AG04450 (cell line): ENCODE data around the gene THAP2. TPM values are rescaled to one million over a fixed set of nuclear protein-coding genes. Genes with fewer than 3 reads are reported as not detected.

Experiments used
- CTCF ChIA-PET: fragments of 300-600, 350-600 bp; formaldehyde crosslinking; extraction: SDS; loops from one replicate; lab custom pipeline; 2022; ENCODE audit warnings: antibody characterized with exemption, inconsistent platforms; lab: Charles Lee
- POLR2A ChIA-PET: fragments of 350-600 bp; formaldehyde crosslinking; extraction: SDS; loops from one replicate; lab custom pipeline; 2021; ENCODE audit warnings: antibody characterized with exemption, inconsistent platforms; lab: Yijun Ruan, JAX
- DNase-seq: peaks from one replicate; pipeline ENCODE4 v3.0.0-alpha.2; 2011; ENCODE audit warnings: low read depth, low spot score
- H3K27ac ChIP-seq: one replicate; pipeline ENCODE4 v1.5.1; 2012; ENCODE audit warnings: low read depth, low read length, control low read depth
- H3K27me3 ChIP-seq: one replicate; pipeline ENCODE4 v1.6.0; 2012; ENCODE audit warnings: low read length; ENCODE audit not compliant: control insufficient read depth, insufficient read depth
- H3K4me3 ChIP-seq: 2 replicates; pipeline ENCODE4 v1.5.1; 2011; ENCODE audit warnings: mild to moderate bottlenecking, low read depth, low read length, control low read depth
- H3K9me3 ChIP-seq: 2 replicates; pipeline ENCODE4 v1.5.1; 2012; ENCODE audit warnings: low read length; ENCODE audit not compliant: control insufficient read depth, insufficient read depth
- polyA plus RNA-seq: library from polyadenylated mRNA; depleted of rRNA; stranded (reverse); fragments of >200 nt; gene quantifications from 2 replicates; pipeline ENCODE4 v1.2.3, GENCODE V29; 2011
- TF ChIP-seq, protein P1 (sequence below): IDR thresholded peaks from 2 replicates; pipeline ENCODE4 v1.5.1; 2011; ENCODE audit warnings: low read depth, low read length, control low read depth, inconsistent platforms

The THAP2 gene
- polyA plus RNA-seq, 1 experiment = 6.1 TPM

DNA sequence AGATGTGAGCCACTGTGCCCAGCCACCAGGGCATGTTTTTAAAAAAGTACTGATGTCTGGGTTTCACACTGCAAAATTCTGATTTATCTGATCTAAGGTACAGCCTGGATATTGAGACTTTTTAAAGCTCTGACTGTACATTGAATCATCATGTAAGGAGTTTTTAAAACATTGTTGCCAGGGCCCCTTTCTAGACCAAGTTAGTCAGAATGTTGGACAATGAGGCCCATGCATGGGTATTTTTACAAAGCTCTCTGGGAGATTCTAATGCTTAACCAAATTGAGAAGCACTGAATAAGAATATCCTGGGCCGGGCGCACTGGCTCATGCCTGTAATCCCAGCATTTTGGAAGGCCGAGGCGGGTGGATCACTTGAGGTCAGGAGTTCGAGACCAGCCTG is 38.5 kb downstream of the THAP2 start:
- CTCF ChIA-PET = interaction anchor here (1.9 kb wide), 1 partner anchor 44 kb away, joined by 8 read pairs; no protein-coding TSS in a partner anchor

GRCh38 chr12:71703206-71703605 is 39.1 kb downstream of the THAP2 start:
- no peak for DNase-seq
- no peak overlapping the region for H3K4me3 ChIP-seq
- no peaks in the 10 kb centered on the region for H3K9me3 ChIP-seq
- ChIA-PET POLR2A (no interaction called here), CTCF (interaction anchor here (0.7 to 1.9 kb wide), 3 partner anchors 28 to 215 kb away, joined by 4 to 8 read pairs (median 4); no protein-coding TSS in a partner anchor)
- H3K27me3 ChIP-seq = no peaks in the 10 kb centered on the region
- TF ChIP-seq, protein P1, sequence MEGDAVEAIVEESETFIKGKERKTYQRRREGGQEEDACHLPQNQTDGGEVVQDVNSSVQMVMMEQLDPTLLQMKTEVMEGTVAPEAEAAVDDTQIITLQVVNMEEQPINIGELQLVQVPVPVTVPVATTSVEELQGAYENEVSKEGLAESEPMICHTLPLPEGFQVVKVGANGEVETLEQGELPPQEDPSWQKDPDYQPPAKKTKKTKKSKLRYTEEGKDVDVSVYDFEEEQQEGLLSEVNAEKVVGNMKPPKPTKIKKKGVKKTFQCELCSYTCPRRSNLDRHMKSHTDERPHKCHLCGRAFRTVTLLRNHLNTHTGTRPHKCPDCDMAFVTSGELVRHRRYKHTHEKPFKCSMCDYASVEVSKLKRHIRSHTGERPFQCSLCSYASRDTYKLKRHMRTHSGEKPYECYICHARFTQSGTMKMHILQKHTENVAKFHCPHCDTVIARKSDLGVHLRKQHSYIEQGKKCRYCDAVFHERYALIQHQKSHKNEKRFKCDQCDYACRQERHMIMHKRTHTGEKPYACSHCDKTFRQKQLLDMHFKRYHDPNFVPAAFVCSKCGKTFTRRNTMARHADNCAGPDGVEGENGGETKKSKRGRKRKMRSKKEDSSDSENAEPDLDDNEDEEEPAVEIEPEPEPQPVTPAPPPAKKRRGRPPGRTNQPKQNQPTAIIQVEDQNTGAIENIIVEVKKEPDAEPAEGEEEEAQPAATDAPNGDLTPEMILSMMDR = no peak
- H3K27ac ChIP-seq = no peak overlapping the region

More for the DNA sequence above, 38.5 kb downstream of the THAP2 start:
- H3K27ac ChIP-seq = no peak overlapping the region
- H3K9me3 ChIP-seq = no peaks in the 10 kb centered on the region
- DNase-seq = no peak
- no peak overlapping the region for H3K4me3 ChIP-seq
- POLR2A ChIA-PET = no interaction called here
- TF ChIP-seq, protein P1 = no peak
- H3K27me3 ChIP-seq = no peaks in the 10 kb centered on the region

GRCh38 chr12:71704920-71705319 is 40.8 kb downstream of the THAP2 start:
- DNase-seq = no peak
- no peak overlapping the region for H3K4me3 ChIP-seq
- CTCF ChIA-PET = interaction anchor here (1.5 kb wide), 1 partner anchor 19 kb away, joined by 3 read pairs; the partner anchor contains the start of gene TMEM19
- TF ChIP-seq, protein P1 = no peak
- no peaks in the 10 kb centered on the region for H3K9me3 ChIP-seq
- H3K27me3 ChIP-seq = no peaks in the 10 kb centered on the region
- no peak overlapping the region for H3K27ac ChIP-seq
- POLR2A ChIA-PET = no interaction called here

DNA sequence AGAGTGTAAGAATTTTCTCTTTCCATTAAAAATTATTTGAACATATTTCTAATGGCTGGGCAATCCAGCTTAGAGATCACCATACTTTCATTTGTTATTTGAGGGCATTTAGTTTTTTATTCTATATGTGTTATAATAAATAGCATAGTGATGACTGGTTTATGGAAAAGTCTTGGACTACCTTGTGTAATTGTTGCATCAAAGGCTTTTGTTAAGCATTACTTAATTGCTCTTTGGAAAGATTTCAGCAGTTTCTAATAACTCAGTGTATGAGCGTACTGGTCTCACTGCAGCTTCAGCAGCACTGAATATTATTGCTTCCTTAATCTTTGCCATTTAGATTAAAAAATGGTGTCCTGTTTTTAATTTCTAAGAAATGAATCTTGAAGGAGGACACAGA is 44.6 kb downstream of the THAP2 start:
- POLR2A ChIA-PET = interaction anchor here (0.6 kb wide), 1 partner anchor 248 kb away, joined by 3 read pairs; no protein-coding TSS in a partner anchor
- no peaks in the 10 kb centered on the region for H3K9me3 ChIP-seq
- H3K27me3 ChIP-seq = no peaks in the 10 kb centered on the region
- no peak for DNase-seq
- no peak overlapping the region for H3K27ac ChIP-seq
- no peak overlapping the region for H3K4me3 ChIP-seq
- TF ChIP-seq, protein P1 = no peak
- CTCF ChIA-PET = interaction anchor here (1.2 to 1.9 kb wide), 2 partner anchors 15 to 39 kb away, joined by 3 to 9 read pairs; no protein-coding TSS in a partner anchor

- CTCF ChIA-PET = interaction anchor here (0.6 to 1.9 kb wide), 2 partner anchors 37 to 80 kb away, joined by 3 to 9 read pairs; no protein-coding TSS in a partner anchor
- Histone ChIP-seq H3K27ac (no peak overlapping the region), H3K9me3 (no peaks in the 10 kb centered on the region), H3K27me3 (no peaks in the 10 kb centered on the region), H3K4me3 (no peak overlapping the region)
- POLR2A ChIA-PET = interaction anchor here (0.6 kb wide), 1 partner anchor 47 kb away, joined by 3 read pairs; no protein-coding TSS in a partner anchor
- peak; percentile 50 for DNase-seq
- TF ChIP-seq, protein P1 = no peak
These were observed 46.4 kb downstream of the THAP2 start for GRCh38 chr12:71710276-71711125.
